Left ventricle myocardium inferior (tissue), 1 donor: ENCODE results near the gene FCER1G. TPM values are rescaled to one million over a fixed set of nuclear protein-coding genes. Genes with fewer than 3 reads are reported as not detected.

Experiments used
- DNase-seq: peaks from one replicate; pipeline ENCODE4 v3.0.0-alpha.2; 2020
- H3K27ac ChIP-seq: fragments of 200-600 bp; replicated peaks from 2 replicates; pipeline ENCODE4 v1.8.0; 2021
- H3K27me3 ChIP-seq: fragments of 200-600 bp; 2 replicates; pipeline ENCODE4 v1.8.0; 2021; ENCODE audit warnings: low read depth
- H3K36me3 ChIP-seq: fragments of 200-600 bp; 2 replicates; pipeline ENCODE4 v1.8.0; 2021
- H3K4me1 ChIP-seq: fragments of 200-600 bp; 2 replicates; pipeline ENCODE4 v1.8.0; 2021
- H3K4me3 ChIP-seq: fragments of 200-600 bp; 2 replicates; pipeline ENCODE4 v1.8.0; 2021; ENCODE audit warnings: mild to moderate bottlenecking, moderate library complexity
- H3K9me3 ChIP-seq: fragments of 200-600 bp; replicated peaks from 2 replicates; pipeline ENCODE4 v1.8.0; 2021
- intact Hi-C: fragments of 100-400 bp; cut with micrococcal nuclease; formaldehyde crosslinking; loops from one replicate; pipeline ENCODE4 v1.11.0; 2022
- microRNA-seq: library from miRNA; unstranded; fragments of <30 nt; microRNA quantifications from one replicate; pipeline ENCODE4 v1.2.0, GENCODE V29; 2020
- total RNA-seq: library from RNA; stranded (reverse); fragmentation: NEBNext Ultra II Directional; extraction: Animal tissue kit (Norgen Biotek cat#: 25700); gene quantifications from one replicate; pipeline ENCODE4 v1.2.1, GENCODE V29; 2021
- TF ChIP-seq, protein P1 (sequence below): fragments of 200-600 bp; IDR thresholded peaks from 2 replicates; pipeline ENCODE4 v1.8.0; 2021; ENCODE audit warnings: antibody characterized with exemption, mild to moderate bottlenecking, borderline replicate concordance
- donor health status: DM: no; HTN: yes; CAD: no; lungs with severe emphysema.

The FCER1G gene
- total RNA-seq, 1 donor from 2014 or later = 22.0 TPM

DNA sequence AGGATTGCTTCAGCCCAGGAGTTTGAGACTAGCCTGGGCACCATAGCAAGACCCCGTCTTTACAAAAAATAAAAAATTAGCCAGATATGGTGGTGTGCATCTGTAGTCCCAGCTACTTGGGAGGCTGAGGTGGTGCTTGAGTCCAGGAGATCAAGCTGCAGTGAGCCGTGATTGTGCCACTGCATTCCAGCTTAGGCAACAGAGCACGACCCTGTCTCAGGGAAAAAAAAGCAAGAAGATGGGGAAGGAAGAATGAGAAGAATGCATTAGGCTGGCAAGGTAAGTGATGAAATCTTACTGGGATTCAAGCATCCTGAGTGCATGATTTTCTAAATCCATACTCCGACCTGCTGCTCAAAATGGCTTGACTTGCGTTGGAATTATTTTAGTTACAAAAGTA is 50.2 kb downstream of the FCER1G start:
- H3K36me3 ChIP-seq = no peaks in the 10 kb centered on the region
- no peak overlapping the region for H3K4me3 ChIP-seq
- H3K4me1 ChIP-seq = peaks cover 11% of the 10 kb centered on the region
- H3K27me3 ChIP-seq = peaks cover 34% of the 10 kb centered on the region
- TF ChIP-seq, protein P1, sequence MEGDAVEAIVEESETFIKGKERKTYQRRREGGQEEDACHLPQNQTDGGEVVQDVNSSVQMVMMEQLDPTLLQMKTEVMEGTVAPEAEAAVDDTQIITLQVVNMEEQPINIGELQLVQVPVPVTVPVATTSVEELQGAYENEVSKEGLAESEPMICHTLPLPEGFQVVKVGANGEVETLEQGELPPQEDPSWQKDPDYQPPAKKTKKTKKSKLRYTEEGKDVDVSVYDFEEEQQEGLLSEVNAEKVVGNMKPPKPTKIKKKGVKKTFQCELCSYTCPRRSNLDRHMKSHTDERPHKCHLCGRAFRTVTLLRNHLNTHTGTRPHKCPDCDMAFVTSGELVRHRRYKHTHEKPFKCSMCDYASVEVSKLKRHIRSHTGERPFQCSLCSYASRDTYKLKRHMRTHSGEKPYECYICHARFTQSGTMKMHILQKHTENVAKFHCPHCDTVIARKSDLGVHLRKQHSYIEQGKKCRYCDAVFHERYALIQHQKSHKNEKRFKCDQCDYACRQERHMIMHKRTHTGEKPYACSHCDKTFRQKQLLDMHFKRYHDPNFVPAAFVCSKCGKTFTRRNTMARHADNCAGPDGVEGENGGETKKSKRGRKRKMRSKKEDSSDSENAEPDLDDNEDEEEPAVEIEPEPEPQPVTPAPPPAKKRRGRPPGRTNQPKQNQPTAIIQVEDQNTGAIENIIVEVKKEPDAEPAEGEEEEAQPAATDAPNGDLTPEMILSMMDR = no peak
- no peak overlapping the region for H3K27ac ChIP-seq
- intact Hi-C loops = no loop called here
- H3K9me3 ChIP-seq = no peaks in the 10 kb centered on the region
- no peak for DNase-seq

DNA sequence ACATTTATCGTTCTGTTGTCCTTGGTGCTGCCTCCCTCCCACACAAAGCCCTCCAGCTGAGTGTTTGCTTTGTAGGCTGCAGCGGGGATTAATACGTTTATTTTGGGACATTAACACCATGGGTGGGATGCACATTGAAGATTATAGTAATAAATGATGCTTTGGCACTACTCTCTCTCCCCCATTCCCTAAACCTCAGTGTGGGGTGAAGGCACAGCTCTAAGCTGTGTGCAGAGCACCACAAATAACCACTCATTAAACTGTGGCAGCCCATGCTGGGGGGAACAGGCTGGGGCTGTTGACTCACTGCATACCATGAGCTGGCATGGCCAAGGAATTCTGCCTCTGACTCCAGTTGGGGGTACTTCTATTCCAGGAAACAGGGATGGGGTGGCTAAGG is 51.1 kb downstream of the FCER1G start:
- no peak for DNase-seq
- Histone ChIP-seq H3K4me1 (peaks cover 11% of the 10 kb centered on the region), H3K27me3 (peaks cover 25% of the 10 kb centered on the region), H3K4me3 (no peak overlapping the region), H3K27ac (no peak overlapping the region), H3K9me3 (no peaks in the 10 kb centered on the region), H3K36me3 (no peaks in the 10 kb centered on the region)
- TF ChIP-seq, protein P1 = no peak
- intact Hi-C loops = no loop called here

DNA sequence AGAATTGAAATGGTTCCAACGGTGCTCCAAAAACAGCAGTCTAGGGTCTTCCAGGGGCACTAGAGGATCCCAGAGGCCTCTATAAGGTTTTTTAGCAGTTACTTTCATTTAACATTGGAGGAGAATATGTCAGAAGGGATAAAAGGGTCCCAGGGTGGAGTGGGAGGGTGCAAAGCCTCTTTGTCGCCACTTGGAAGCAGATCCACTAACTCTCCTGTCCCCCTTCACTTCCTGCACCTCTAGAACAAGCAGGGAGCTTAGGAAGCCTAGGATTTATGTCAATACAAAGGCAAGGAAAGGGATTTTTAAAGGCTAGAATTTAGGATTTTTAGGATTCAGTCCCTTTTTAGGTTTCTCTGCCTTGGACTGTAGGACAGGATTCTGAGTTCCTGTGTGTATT is 51.7 kb downstream of the FCER1G start:
- H3K4me3 ChIP-seq = no peak overlapping the region
- peaks cover 11% of the 10 kb centered on the region for H3K4me1 ChIP-seq
- intact Hi-C loops = no loop called here
- H3K27ac ChIP-seq = no peak overlapping the region
- H3K36me3 ChIP-seq = no peaks in the 10 kb centered on the region
- TF ChIP-seq, protein P1 = no peak
- H3K27me3 ChIP-seq = peaks cover 24% of the 10 kb centered on the region
- DNase-seq = no peak
- H3K9me3 ChIP-seq = no peaks in the 10 kb centered on the region

DNA sequence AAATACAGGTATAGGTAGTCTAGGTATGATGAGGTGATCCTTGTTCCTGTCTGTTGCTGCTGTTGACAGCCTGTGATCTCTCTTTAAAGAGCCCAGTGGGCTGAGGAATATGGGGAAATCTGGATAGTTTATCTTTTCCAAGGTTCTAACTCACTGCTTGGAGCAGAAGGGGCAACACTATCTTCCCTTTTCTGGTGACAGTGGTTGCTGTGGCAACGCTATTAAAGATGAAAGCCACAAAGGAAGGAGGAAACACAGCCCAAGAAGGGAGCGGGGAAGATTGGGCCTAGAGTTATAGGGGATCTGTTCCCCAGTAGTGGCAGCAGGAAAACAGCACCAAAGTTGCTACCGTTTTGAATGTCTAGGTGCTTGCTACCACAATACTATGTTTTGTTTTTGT is 52.2 kb downstream of the FCER1G start:
- H3K27ac ChIP-seq = no peak overlapping the region
- DNase-seq = no peak

More for the DNA sequence above, 52.2 kb downstream of the FCER1G start:
- no peak overlapping the region for H3K4me3 ChIP-seq
- H3K36me3 ChIP-seq = no peaks in the 10 kb centered on the region
- H3K4me1 ChIP-seq = peaks cover 11% of the 10 kb centered on the region
- H3K9me3 ChIP-seq = no peaks in the 10 kb centered on the region
- intact Hi-C loops = no loop called here
- H3K27me3 ChIP-seq = peaks cover 28% of the 10 kb centered on the region
- TF ChIP-seq, protein P1 = no peak

Small RNAs within 50 kb of the gene (microRNA-seq; reads per million reads assigned to microRNA genes)
- 3.4 reads per million, percentile 5 among the genes with 10 or more reads in this experiment for gene MIR5187

Other genes starting within 250 kb of the FCER1G start
- gene F11R, start 194.1 kb upstream of the FCER1G start, total RNA-seq = 8.3 TPM
- gene TSTD1, start 176.3 kb upstream of the FCER1G start, total RNA-seq = 13.4 TPM
- 31.7 TPM for gene USF1, start 169.3 kb upstream of the FCER1G start, total RNA-seq
- gene ARHGAP30, start 145.4 kb upstream of the FCER1G start, total RNA-seq = 2.4 TPM
- gene NECTIN4, start 125.7 kb upstream of the FCER1G start, total RNA-seq = not detected
- 9.1 TPM for gene KLHDC9, start 116.9 kb upstream of the FCER1G start, total RNA-seq
- gene PFDN2, start 97.3 kb upstream of the FCER1G start, total RNA-seq = 62.5 TPM
- 31.9 TPM for gene NIT1, start 97.2 kb upstream of the FCER1G start, total RNA-seq
- 25.2 TPM for gene DEDD, start 82.6 kb upstream of the FCER1G start, total RNA-seq
- gene UFC1, start 61.3 kb upstream of the FCER1G start, total RNA-seq = 76.4 TPM
- gene USP21, start 55.8 kb upstream of the FCER1G start, total RNA-seq = 20.0 TPM
- 15.2 TPM for gene PPOX, start 48.9 kb upstream of the FCER1G start, total RNA-seq
- 23.2 TPM for gene B4GALT3, start 37.8 kb upstream of the FCER1G start, total RNA-seq
- 14.1 TPM for gene ADAMTS4, start 16.2 kb upstream of the FCER1G start, total RNA-seq
- 302 TPM for gene NDUFS2, start 12.9 kb upstream of the FCER1G start, total RNA-seq
- gene APOA2, start 8.3 kb downstream of the FCER1G start, total RNA-seq = not detected
- 39.3 TPM for gene TOMM40L, start 10.8 kb downstream of the FCER1G start, total RNA-seq
- gene NR1I3, start 22.9 kb downstream of the FCER1G start, total RNA-seq = not detected
- not detected for gene PCP4L1, start 43.5 kb downstream of the FCER1G start, total RNA-seq
- gene MPZ, start 94.7 kb downstream of the FCER1G start, total RNA-seq = 3.5 TPM
- 393 TPM for gene SDHC, start 99.1 kb downstream of the FCER1G start, total RNA-seq
- not detected for gene CFAP126, start 152.6 kb downstream of the FCER1G start, total RNA-seq